OCI-M2 (cell line): ENCODE results near the gene FRMD3.

Experiments
- DNase-seq: peaks from one replicate; lab custom pipeline; 2025; ENCODE audit not compliant: unreplicated experiment; lab: John Stamatoyannopoulos, UW

FRMD3 gene

GRCh38 chr9:83434254-83434653 lies 103.9 kb downstream of the FRMD3 start:
- no peak for DNase-seq

DNA sequence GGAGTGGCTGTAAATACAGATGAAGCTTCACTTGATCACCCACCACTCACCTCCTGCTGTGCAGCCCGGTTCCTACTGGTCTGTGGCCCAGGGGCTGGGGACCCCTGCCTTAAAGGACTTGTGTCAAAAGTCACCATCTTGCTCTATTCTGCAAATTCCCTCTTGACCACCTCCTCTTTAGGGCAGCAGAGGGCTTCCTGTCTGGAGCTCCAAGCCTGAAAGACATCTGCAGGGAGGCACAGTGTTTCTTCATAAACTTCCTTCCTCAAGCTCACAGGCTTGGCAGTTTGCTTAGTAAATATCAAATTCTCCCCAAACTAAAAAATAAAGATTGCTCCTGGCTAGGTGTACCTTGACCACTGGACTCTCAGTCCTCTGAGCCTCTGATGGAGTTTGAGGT lies 104.4 kb downstream of the FRMD3 start:
- no peak for DNase-seq

GRCh38 chr9:83432877-83433550 lies 105.2 kb downstream of the FRMD3 start:
- no peak for DNase-seq

DNA sequence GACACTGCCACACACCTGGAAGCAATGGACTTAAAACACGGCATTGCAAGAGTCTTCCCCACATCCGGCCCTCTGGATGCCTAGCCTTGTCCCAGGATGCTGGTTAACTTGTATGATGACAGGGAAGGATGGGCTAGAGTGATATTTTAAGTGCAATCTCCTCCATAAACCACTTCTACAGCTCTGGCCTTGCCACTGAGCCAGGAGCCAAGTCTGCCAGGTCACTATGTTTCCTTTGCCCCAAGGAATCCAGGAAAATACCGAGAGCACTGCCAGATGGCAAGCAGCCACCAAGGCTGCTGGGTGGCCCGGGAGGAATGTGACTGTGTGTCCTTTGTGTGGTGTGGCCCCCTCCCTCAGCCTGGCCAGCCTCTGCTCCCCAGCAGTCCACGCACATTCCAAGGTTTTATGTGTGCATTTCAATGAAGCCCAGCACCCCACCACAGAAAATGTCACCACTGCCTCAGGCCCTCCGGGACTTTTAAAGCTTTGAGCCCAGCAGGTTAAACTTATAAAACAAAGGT lies 106.0 kb downstream of the FRMD3 start:
- no peak for DNase-seq

DNA sequence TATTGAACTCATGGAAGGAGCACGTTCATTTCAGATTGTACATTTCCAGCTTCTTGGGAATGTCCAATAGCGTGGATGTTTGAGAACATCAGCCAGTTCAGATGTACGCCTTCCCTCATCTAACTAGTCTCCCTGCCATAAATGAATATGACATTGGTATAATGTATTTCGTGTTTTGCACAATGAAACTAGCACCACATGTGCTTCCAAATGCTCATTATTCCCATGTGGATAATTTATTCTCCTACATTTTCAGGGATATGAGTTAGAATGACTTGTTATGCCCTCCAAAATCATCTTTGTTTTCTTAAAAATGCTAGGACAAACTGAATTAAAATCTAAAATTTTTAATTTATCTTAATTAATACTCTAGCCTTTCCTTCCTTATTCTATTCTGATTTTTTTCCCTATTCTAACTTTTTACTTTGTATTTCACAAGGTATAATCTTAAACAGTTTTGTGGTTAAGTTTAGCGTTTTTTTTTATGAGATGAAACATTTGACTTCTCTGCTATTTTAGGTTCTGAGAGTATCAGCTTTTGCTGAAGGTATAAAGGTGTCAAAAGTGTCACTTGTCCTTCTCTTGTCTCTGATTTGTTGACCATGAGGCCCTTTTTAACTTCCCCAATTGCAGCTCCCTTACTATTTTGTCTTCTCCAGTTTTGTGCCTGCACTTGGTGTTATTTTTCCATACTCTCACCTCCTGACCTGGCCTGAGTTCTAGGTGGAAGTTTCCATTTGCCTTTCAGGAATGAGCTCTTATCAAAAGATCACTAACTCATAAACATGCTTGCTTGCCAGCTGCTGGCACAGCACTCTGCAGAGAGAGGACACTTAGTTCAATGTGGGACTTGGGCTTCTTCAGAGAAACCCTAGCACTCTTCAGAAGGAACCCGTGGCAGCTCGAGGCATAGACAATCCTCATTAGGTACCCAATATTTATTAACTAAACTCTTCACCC lies 106.8 kb downstream of the FRMD3 start:
- DNase-seq: no peak

DNA sequence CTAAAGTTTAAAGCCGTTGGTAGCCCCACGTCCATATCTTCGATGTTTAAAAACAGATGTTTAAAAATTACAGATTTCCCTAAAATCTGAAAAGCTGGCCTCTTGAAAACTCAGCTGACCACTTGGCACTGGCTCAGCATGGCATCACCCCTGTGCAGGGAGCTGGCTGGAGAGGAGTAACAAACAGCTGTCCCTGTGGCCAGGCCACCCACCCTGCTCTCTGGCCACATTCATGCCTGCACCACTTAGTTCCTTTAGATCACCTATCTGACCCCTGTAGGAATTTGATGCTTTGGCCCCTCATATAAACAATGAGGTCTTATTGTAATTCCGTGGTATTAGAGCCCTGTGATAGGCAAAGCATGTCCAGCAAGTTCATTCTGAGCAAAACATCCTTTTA lies 107.5 kb downstream of the FRMD3 start:
- DNase-seq: no peak

DNA sequence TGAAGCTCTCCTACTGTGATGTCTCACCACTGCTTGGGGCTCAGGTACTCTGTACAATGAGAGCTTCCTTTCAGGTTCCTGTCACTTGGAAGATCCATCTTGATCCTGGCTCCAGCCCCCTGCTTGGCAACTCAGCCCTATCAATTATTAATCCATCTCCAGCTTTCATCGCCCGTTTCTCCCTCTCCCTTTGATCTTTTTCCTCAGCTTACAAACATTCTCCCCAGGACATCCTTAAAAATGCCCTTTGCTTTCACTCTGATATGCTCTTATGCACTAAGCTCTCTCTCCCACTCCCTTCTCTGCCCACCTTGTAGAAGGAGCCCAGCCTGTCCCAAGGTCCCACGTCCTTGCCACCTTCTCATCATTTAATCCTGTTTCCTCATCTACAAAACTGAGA lies 109.0 kb downstream of the FRMD3 start:
- DNase-seq: no peak

DNA sequence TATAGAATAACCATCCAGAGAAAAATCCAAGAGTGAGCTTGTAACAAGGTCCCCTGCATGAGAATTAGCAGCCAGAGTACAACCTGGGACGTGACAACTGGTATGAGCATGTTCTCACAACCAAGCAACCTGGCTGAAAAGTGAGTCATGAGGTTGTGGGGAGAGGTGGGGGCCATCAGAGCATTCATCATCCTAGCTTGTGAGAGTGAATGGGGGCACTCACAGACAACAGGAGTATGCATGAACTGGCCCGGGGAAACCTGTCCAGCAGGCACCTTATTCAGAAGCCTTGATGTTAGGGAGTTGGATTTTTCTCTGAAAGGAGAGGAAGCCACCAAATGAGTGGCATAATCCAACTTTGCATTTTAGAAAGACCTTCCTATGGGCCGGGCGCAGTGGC lies 113.0 kb downstream of the FRMD3 start:
- no peak for DNase-seq

DNA sequence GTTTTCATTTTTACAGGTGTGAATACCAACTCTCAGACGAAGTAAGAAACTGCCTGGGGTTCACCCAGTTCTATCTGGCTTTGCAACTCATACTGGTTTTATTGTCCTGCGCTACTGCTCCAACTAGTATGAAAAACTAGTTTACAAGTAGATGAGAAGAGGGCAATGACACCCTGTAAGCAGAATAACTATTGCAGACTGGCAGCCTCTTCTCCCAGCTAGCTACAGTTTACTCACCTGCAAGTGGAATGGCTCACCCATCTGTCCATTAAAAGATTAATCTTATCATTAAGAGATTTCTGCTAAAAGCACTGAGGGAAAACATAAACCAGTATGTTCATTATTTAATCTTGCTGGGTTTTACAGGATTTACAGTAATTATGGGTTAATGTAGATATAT lies 113.4 kb downstream of the FRMD3 start:
- DNase-seq: no peak

DNA sequence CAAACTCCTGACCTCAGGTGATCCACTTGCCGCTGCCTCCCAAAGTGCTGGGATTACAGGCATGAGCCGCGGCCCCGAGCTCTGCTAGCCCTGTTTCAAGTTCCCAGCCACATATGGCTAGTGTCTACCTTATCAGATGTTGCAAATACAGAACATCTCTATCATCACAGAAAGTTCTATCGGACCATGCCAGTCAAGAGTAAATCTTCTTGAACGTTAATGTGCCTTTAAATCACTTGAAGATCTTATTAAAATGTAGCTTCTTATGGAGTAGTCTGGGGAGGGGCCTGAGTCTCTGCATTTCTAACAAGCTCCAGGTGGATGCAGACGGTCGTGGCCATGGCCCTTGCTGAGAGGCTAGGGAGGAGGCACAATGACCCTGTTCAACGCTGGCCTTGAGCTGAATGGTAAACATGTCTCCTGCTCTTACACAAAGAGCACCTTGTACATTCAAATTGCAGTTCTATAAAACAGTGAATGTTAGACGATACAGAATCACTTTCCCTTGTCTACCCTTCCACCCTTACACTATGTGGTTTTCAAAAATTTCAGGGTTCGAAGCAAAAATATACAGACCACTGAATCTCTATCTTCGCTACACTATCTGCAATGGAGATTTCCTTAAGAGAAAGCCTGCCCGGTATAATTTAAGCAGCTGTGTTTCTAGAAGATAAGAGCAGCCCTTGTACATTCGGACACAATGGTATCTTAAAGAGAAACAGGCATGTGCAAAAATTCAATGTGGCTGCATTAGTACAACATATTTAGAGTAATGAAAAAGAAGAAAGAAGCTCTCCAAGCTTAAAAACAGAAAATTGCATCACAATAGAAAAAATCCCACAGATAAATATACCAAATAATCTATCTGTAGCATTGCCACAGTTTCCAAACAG lies 114.1 kb downstream of the FRMD3 start:
- DNase-seq: no peak

- no peak for DNase-seq
Observed at GRCh38 chr9:83422527-83422926, 115.7 kb downstream of the FRMD3 start.

DNA sequence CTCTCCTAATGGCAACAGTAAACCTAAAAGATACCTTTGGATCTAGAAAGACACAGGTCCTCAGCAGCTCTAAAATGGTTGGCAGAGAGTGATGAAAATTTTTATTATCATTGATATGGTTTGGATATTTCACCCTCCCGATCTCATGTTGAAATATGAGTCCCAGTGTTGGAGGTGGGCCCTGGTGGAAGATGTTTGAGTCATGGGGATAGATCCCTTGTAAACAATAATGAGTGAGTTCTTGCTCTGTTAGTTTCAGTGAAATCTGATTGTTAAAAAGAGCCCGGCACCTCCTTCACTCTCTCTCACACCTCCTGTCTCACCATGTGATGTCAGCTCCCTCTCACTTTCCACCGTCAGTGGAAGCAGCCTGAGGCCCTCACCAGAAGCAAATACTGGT lies 117.7 kb downstream of the FRMD3 start:
- DNase-seq: no peak

DNA sequence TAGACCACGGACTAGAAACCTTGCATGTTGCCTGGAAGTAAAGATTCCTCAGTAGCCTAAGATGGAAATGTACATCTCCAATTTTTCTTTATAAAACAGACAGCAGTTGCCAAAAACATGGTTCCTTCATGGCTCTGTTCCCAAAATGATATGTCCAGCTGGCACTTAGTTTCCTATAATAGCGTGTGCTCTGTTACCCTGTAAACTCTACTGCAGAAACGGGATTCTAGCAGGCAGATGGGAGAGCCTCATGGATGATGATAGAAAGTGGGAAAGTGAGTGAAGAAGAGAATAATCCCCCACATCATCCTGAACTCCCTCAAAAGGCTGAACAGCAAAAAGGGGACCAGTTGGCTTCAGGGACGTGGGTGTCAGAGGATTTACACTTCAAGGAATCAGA lies 118.2 kb downstream of the FRMD3 start:
- DNase-seq: no peak

GRCh38 chr9:83418283-83418682 lies 119.9 kb downstream of the FRMD3 start:
- no peak for DNase-seq

DNA sequence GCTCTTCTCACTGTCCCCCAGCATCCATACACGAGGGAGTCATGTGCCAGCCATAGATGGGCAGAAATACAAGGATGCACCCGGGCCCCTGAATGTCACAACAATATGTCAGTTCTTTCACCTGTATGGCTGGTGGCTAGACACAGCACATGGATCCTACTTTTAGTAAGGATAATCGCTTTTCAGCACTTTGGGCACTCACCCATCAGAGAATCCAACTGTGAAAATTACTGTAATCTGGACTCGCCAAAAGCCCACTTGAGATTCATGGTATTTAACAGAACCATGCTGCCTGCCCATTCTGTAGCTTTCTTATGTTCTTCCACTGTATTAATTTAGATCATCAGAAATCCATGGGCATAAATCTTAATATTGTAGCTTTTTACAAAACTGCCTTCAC lies 124.8 kb downstream of the FRMD3 start:
- DNase-seq: no peak

DNA sequence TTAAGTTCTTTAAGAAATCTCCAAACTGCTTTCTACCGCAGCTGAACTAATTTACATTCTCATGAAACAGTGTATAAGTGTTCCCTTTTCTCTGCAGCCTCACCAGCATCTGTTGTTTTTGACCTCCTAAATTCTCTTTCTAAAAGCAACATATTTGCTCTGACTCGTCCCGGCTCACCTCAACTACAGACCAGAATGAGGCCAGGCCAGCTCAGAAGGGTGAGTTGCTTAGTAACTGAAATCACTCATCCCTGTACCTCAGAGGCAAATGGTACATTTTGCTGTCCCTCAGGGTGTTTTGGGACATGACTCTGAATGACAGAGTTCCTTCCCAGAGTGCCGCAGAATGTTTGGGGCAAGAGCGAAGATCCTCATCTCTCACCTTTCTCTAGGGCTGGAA lies 127.5 kb downstream of the FRMD3 start:
- no peak for DNase-seq

DNA sequence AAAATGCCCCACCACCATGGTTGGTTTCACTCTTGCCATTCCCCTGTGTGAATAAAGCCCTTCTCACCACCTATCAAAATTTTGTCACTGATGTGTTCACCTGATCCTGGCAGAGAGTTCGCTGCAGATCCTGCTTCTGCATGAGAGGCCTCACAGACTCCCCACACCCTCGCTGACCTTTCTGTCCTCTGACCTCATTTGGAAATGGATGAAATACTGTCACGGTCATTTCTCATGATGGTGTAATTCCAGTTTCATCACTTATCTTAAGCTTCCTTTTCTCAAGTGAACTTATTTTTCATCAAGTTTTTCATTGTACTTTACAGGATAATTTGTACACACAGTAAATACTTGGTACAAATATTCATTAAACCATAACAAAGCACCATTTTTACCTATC lies 131.3 kb downstream of the FRMD3 start:
- no peak for DNase-seq

- no peak for DNase-seq
Observed at GRCh38 chr9:83405759-83406158, 132.4 kb downstream of the FRMD3 start.

- no peak for DNase-seq
Observed at GRCh38 chr9:83403527-83404238, 134.5 kb downstream of the FRMD3 start.

DNA sequence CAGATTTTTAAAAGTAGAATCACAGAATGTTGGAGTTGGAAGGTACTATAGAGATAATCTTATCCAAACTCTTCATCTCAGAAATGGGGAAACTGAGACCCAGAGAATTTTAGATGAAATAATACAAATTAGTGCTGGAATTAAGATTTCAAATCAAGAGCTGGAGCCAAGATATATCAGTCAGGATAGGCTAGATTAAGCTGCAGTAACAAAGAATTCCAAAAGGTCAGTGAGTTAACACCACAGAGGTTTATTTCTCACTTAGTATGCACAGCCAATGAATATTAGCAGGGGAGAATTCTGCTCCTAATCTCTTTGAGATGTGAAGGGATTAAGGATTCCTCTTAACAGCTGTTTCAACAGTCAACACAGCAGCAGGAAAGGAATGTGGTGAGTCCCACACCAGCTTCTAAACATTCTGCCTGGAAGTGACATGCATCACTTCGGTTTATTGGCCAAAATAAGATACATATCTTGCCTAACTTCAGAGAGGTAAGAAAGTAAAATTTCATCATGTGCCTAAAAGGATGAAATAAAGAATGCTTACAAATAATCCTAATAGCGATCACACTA lies 136.8 kb downstream of the FRMD3 start:
- no peak for DNase-seq
